Neural cell (in vitro differentiated cells): Measurements from ENCODE around the gene CASP9. TPM values are rescaled to one million over a fixed set of nuclear protein-coding genes. Genes with fewer than 3 reads are reported as not detected.

Source experiments
- H2AFZ ChIP-seq: fragments of 200-600, 300-800 bp; sonication (generic), shearing (Covaris generic); 2 replicates; pipeline ENCODE4 v1.6.0; 2014; ENCODE audit warnings: low read depth, mild to moderate bottlenecking, antibody characterized with exemption, low read length, moderate library complexity
- H3F3A ChIP-seq: fragments of 200-600 bp; shearing (Covaris generic); 2 replicates; pipeline ENCODE4 v1.6.1; 2016; ENCODE audit warnings: mild to moderate bottlenecking, moderate library complexity, mixed read lengths, antibody characterized with exemption, low read length; ENCODE audit not compliant: insufficient read depth, poor library complexity, severe bottlenecking
- H3K27ac ChIP-seq: fragments of 200-600, 300-800 bp; sonication (generic), shearing (Covaris generic); 2 replicates; pipeline ENCODE4 v1.5.1; 2014; ENCODE audit warnings: mild to moderate bottlenecking, low read length, moderate library complexity
- H3K27me3 ChIP-seq: fragments of 300-800, 200-600 bp; sonication (generic), shearing (Covaris generic); 2 replicates; pipeline ENCODE4 v1.6.0; 2014; ENCODE audit warnings: mild to moderate bottlenecking, low read depth, low read length, moderate library complexity; ENCODE audit not compliant: insufficient read depth
- H3K36me3 ChIP-seq: fragments of 300-800, 200-600 bp; sonication (generic), shearing (Covaris generic); 2 replicates; pipeline ENCODE4 v1.5.1; 2014; ENCODE audit warnings: mild to moderate bottlenecking, antibody characterized with exemption, low read length, moderate library complexity; ENCODE audit not compliant: insufficient read depth
- H3K4me2 ChIP-seq: fragments of 300-800, 200-600 bp; sonication (generic), shearing (Covaris generic); 2 replicates; pipeline ENCODE4 v1.6.0; 2014; ENCODE audit warnings: mild to moderate bottlenecking, low read length
- H3K4me3 ChIP-seq: fragments of 300-800, 200-600 bp; sonication (generic), shearing (Covaris generic); 2 replicates; pipeline ENCODE4 v1.5.1; 2014; ENCODE audit warnings: mild to moderate bottlenecking, low read length, moderate library complexity
- H3K79me2 ChIP-seq: fragments of 200-600 bp; shearing (Covaris generic); replicated peaks from 2 replicates; pipeline ENCODE4 v1.6.0; 2014; ENCODE audit warnings: mild to moderate bottlenecking, low read length, moderate library complexity; ENCODE audit not compliant: insufficient read depth
- H3K9ac ChIP-seq: fragments of 300-800, 200-600 bp; sonication (generic), shearing (Covaris generic); 2 replicates; pipeline ENCODE4 v1.6.1; 2016; ENCODE audit warnings: mild to moderate bottlenecking, low read length, mixed read lengths
- H3K9me2 ChIP-seq: fragments of 200-600 bp; shearing (Covaris generic); 2 replicates; pipeline ENCODE4 v1.6.1; 2016; ENCODE audit warnings: mild to moderate bottlenecking, low read length, mixed read lengths; ENCODE audit not compliant: insufficient read depth
- H3K9me3 ChIP-seq: fragments of 200-600, 300-800 bp; sonication (generic), shearing (Covaris generic); 2 replicates; pipeline ENCODE4 v1.6.1; 2016; ENCODE audit warnings: mild to moderate bottlenecking, mixed run types, low read length, moderate library complexity, mixed read lengths
- H4K20me1 ChIP-seq: fragments of 200-600 bp; shearing (Covaris generic); 2 replicates; pipeline ENCODE4 v1.6.1; 2016; ENCODE audit warnings: mild to moderate bottlenecking, mixed run types; ENCODE audit not compliant: insufficient read depth
- EP300 ChIP-seq: fragments of 450-650 bp; conservative IDR thresholded peaks from 2 replicates; pipeline ENCODE4 v1.6.1; 2014; ENCODE audit warnings: antibody characterized with exemption, mild to moderate bottlenecking, moderate library complexity; ENCODE audit not compliant: poor library complexity, severe bottlenecking
- EZH2 ChIP-seq: fragments of 200-600, 300-800 bp; shearing (Covaris generic), sonication (generic); IDR thresholded peaks from 2 replicates; pipeline ENCODE4 v1.6.1; 2014; ENCODE audit warnings: antibody characterized with exemption, low read length, borderline replicate concordance, mild to moderate bottlenecking; ENCODE audit not compliant: insufficient read depth, poor library complexity, severe bottlenecking
- MXI1 ChIP-seq: fragments of 450-650 bp; conservative IDR thresholded peaks from 2 replicates; pipeline ENCODE4 v1.6.1; 2014; ENCODE audit warnings: antibody characterized with exemption, mild to moderate bottlenecking; ENCODE audit not compliant: poor library complexity, severe bottlenecking
- POLR2AphosphoS5 ChIP-seq: IDR thresholded peaks from 2 replicates; pipeline ENCODE4 v1.6.1; 2012
- RAD21 ChIP-seq: fragments of 450-650 bp; conservative IDR thresholded peaks from 2 replicates; pipeline ENCODE4 v1.6.1; 2014; ENCODE audit warnings: antibody characterized with exemption, mild to moderate bottlenecking, moderate library complexity
- REST ChIP-seq: IDR thresholded peaks from 2 replicates; pipeline ENCODE4 v1.6.1; 2012; ENCODE audit warnings: borderline replicate concordance
- SMC3 ChIP-seq: fragments of 450-650 bp; conservative IDR thresholded peaks from 2 replicates; pipeline ENCODE4 v1.6.1; 2014; ENCODE audit warnings: antibody characterized with exemption, mild to moderate bottlenecking, moderate library complexity; ENCODE audit not compliant: poor library complexity
- TAF1 ChIP-seq: IDR thresholded peaks from 2 replicates; pipeline ENCODE4 v1.6.1; 2012; ENCODE audit warnings: low read depth
- polyA plus RNA-seq: library from polyadenylated mRNA; depleted of rRNA; stranded (reverse); fragments of >200 nt; gene quantifications from 2 replicates; pipeline ENCODE4 v1.2.3, GENCODE V29; 2014
- TF ChIP-seq, protein P1 (sequence below): fragments of 450-650 bp; IDR thresholded peaks from 2 replicates; pipeline ENCODE4 v1.5.1; 2014; ENCODE audit warnings: antibody characterized with exemption, mild to moderate bottlenecking, moderate library complexity; ENCODE audit not compliant: poor library complexity, severe bottlenecking

Gene CASP9
- polyA plus RNA-seq, 1 donor from 2014 or later = 13.7 TPM

DNA sequence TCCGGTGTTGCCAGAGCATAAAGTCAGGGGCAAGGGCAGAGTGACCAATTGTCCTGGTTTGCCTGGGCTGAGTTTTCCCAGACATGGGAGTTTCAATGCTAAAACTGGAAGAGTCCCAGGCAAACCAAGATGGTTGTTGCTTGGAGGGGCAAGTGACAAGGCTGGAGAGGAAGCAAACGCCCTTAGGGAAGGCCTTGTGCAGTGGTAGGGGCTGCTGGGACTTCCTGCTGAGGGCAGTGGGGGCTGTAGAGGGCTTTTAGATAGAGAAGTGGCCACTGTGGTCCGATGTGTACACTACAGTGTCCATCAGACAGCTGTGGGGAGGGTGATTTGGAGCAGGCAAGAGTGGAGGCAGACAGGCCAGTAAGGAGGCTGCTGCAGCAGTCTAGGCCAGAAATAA lies 74.4 kb downstream of the CASP9 start:
- H3K9me3 ChIP-seq = no peaks in the 10 kb centered on the region
- no peaks in the 10 kb centered on the region for H3K36me3 ChIP-seq
- H3K9ac ChIP-seq = no peak overlapping the region
- no peak overlapping the region for H3K4me3 ChIP-seq
- no peak overlapping the region for H3K27ac ChIP-seq
- no peaks in the 10 kb centered on the region for H3F3A ChIP-seq
- H4K20me1 ChIP-seq = no peaks in the 10 kb centered on the region
- no peaks in the 10 kb centered on the region for H3K79me2 ChIP-seq
- H2AFZ ChIP-seq = no peak overlapping the region
- TF ChIP-seq MXI1 = no peak
- no peak for TF ChIP-seq EP300
- no peak for TF ChIP-seq POLR2AphosphoS5
- TF ChIP-seq, protein P1, sequence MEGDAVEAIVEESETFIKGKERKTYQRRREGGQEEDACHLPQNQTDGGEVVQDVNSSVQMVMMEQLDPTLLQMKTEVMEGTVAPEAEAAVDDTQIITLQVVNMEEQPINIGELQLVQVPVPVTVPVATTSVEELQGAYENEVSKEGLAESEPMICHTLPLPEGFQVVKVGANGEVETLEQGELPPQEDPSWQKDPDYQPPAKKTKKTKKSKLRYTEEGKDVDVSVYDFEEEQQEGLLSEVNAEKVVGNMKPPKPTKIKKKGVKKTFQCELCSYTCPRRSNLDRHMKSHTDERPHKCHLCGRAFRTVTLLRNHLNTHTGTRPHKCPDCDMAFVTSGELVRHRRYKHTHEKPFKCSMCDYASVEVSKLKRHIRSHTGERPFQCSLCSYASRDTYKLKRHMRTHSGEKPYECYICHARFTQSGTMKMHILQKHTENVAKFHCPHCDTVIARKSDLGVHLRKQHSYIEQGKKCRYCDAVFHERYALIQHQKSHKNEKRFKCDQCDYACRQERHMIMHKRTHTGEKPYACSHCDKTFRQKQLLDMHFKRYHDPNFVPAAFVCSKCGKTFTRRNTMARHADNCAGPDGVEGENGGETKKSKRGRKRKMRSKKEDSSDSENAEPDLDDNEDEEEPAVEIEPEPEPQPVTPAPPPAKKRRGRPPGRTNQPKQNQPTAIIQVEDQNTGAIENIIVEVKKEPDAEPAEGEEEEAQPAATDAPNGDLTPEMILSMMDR = no peak
- H3K4me2 ChIP-seq = no peak overlapping the region
- no peaks in the 10 kb centered on the region for H3K27me3 ChIP-seq
- H3K9me2 ChIP-seq = no peaks in the 10 kb centered on the region

DNA sequence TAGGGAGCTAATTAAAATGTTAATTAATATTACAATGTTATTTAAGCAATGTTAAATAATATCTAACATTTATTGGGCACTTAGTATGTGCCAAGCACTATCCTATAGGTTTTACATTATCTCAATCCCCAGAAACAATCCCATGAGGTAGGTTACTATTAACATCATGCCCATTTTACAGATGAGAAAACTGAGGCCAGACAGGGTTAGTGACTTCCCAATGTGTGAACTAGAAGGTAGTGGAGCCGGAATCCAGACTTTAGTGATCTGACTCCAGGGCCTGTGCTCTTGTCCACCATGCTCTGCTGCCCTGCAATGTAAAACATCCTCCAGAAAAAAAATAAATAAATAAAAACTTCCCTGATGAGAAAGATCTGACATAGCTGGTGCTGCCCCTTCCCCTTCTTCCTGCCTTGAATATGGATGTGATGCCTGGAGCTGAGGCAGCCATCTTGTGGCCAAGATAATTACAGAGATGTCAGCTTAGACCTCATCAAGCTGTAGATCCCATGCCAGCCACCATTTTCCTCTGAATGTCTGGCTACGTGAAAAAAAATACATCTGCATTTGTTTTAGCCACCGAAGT lies 75.0 kb downstream of the CASP9 start:
- Histone ChIP-seq H3K27ac (no peak overlapping the region), H4K20me1 (no peaks in the 10 kb centered on the region), H3K9ac (no peak overlapping the region), H3K9me2 (no peaks in the 10 kb centered on the region), H2AFZ (no peak overlapping the region), H3F3A (no peaks in the 10 kb centered on the region), H3K79me2 (no peaks in the 10 kb centered on the region), H3K4me2 (no peak overlapping the region), H3K9me3 (no peaks in the 10 kb centered on the region), H3K27me3 (no peaks in the 10 kb centered on the region), H3K4me3 (no peak overlapping the region), H3K36me3 (no peaks in the 10 kb centered on the region)
- TF ChIP-seq MXI1 (no peak), REST (no peak), TAF1 (no peak), RAD21 (no peak), POLR2AphosphoS5 (no peak), EZH2 (no peak), SMC3 (no peak)
- TF ChIP-seq, protein P1 = no peak
